ENCODE measurements around the gene TEX26.

Gene TEX26

GRCh38 chr13:30991184-30991583, 58.7 kb downstream of the TEX26 start:
- H3K27me3 ChIP-seq (replicated peaks; ENCODE audit: insufficient read depth, low read length) = no peaks in the 10 kb centered on the region
- no peak overlapping the region for H2AFZ ChIP-seq (ENCODE audit: low read length)
- no peaks in the 10 kb centered on the region for H3K79me2 ChIP-seq (ENCODE audit: low read length)
- no peaks in the 10 kb centered on the region for H3K4me1 ChIP-seq (ENCODE audit: low read length)
- TF ChIP-seq EZH2 (optimal IDR thresholded peaks at IDR 0.05; ENCODE audit: low read depth, low read length) (no peak), CTCF (IDR thresholded peaks at IDR 0.05; ENCODE audit: low read length) (no peak), EZH2phosphoT487 (IDR thresholded peaks at IDR 0.05; ENCODE audit: low read length) (no peak)
- H3K9me3 ChIP-seq (replicated peaks; ENCODE audit: insufficient read depth, low read length) = no peaks in the 10 kb centered on the region
- H3K4me3 ChIP-seq (ENCODE audit: low read length) = no peak overlapping the region
- H3K4me2 ChIP-seq (ENCODE audit: low read depth, low read length) = no peak overlapping the region
- no peak overlapping the region for H3K9ac ChIP-seq (ENCODE audit: low read length)
- no peaks in the 10 kb centered on the region for H3F3A ChIP-seq (ENCODE audit: insufficient read depth, low read length)
- no peak overlapping the region for H3K27ac ChIP-seq (ENCODE audit: low read length)
- H3K36me3 ChIP-seq (replicated peaks; ENCODE audit: insufficient read depth, low read length) = no peaks in the 10 kb centered on the region
- no peaks in the 10 kb centered on the region for H3K9me2 ChIP-seq (replicated peaks; ENCODE audit: insufficient read depth, low read length)
- no peaks in the 10 kb centered on the region for H4K20me1 ChIP-seq (ENCODE audit: insufficient read depth, low read length)
- no peak for DNase-seq

GRCh38 chr13:30991922-30992321, 59.5 kb downstream of the TEX26 start:
- Histone ChIP-seq H3K4me2 (ENCODE audit: low read depth, low read length) (no peak overlapping the region), H2AFZ (ENCODE audit: low read length) (no peak overlapping the region), H3F3A (ENCODE audit: insufficient read depth, low read length) (no peaks in the 10 kb centered on the region), H3K9ac (ENCODE audit: low read length) (no peak overlapping the region), H3K9me2 (replicated peaks; ENCODE audit: insufficient read depth, low read length) (no peaks in the 10 kb centered on the region), H3K27ac (ENCODE audit: low read length) (no peak overlapping the region), H3K79me2 (ENCODE audit: low read length) (no peaks in the 10 kb centered on the region), H3K36me3 (replicated peaks; ENCODE audit: insufficient read depth, low read length) (no peaks in the 10 kb centered on the region), H3K4me1 (ENCODE audit: low read length) (no peaks in the 10 kb centered on the region), H3K27me3 (replicated peaks; ENCODE audit: insufficient read depth, low read length) (no peaks in the 10 kb centered on the region), H4K20me1 (ENCODE audit: insufficient read depth, low read length) (no peaks in the 10 kb centered on the region), H3K9me3 (replicated peaks; ENCODE audit: insufficient read depth, low read length) (no peaks in the 10 kb centered on the region), H3K4me3 (ENCODE audit: low read length) (no peak overlapping the region)
- no peak for TF ChIP-seq EZH2 (optimal IDR thresholded peaks at IDR 0.05; ENCODE audit: low read depth, low read length)
- DNase-seq = no peak

- Histone ChIP-seq H3F3A (ENCODE audit: insufficient read depth, low read length) (no peaks in the 10 kb centered on the region), H3K9ac (ENCODE audit: low read length) (no peak overlapping the region), H2AFZ (ENCODE audit: low read length) (no peak overlapping the region), H3K4me3 (ENCODE audit: low read length) (no peak overlapping the region), H3K9me3 (replicated peaks; ENCODE audit: insufficient read depth, low read length) (no peaks in the 10 kb centered on the region), H3K4me1 (ENCODE audit: low read length) (no peaks in the 10 kb centered on the region), H3K9me2 (replicated peaks; ENCODE audit: insufficient read depth, low read length) (no peaks in the 10 kb centered on the region), H3K36me3 (replicated peaks; ENCODE audit: insufficient read depth, low read length) (no peaks in the 10 kb centered on the region), H4K20me1 (ENCODE audit: insufficient read depth, low read length) (no peaks in the 10 kb centered on the region), H3K4me2 (ENCODE audit: low read depth, low read length) (no peak overlapping the region), H3K27ac (ENCODE audit: low read length) (no peak overlapping the region), H3K79me2 (ENCODE audit: low read length) (no peaks in the 10 kb centered on the region), H3K27me3 (replicated peaks; ENCODE audit: insufficient read depth, low read length) (no peaks in the 10 kb centered on the region)
- TF ChIP-seq EZH2phosphoT487 (IDR thresholded peaks at IDR 0.05; ENCODE audit: low read length) (no peak), EZH2 (optimal IDR thresholded peaks at IDR 0.05; ENCODE audit: low read depth, low read length) (no peak), CTCF (IDR thresholded peaks at IDR 0.05; ENCODE audit: low read length) (no peak)
- DNase-seq = no peak
Observed at GRCh38 chr13:30995331-30995730, 62.9 kb downstream of the TEX26 start.

- TF ChIP-seq EZH2phosphoT487 (IDR thresholded peaks at IDR 0.05; ENCODE audit: low read length) (no peak), CTCF (IDR thresholded peaks at IDR 0.05; ENCODE audit: low read length) (no peak), EZH2 (optimal IDR thresholded peaks at IDR 0.05; ENCODE audit: low read depth, low read length) (no peak)
- no peak for DNase-seq
- H3K9ac ChIP-seq (ENCODE audit: low read length) = no peak overlapping the region
- no peaks in the 10 kb centered on the region for H3K79me2 ChIP-seq (ENCODE audit: low read length)
- no peaks in the 10 kb centered on the region for H3F3A ChIP-seq (ENCODE audit: insufficient read depth, low read length)
- H3K27me3 ChIP-seq (replicated peaks; ENCODE audit: insufficient read depth, low read length) = no peaks in the 10 kb centered on the region
- H3K4me1 ChIP-seq (ENCODE audit: low read length) = no peaks in the 10 kb centered on the region
- no peak overlapping the region for H3K27ac ChIP-seq (ENCODE audit: low read length)
- H3K9me3 ChIP-seq (replicated peaks; ENCODE audit: insufficient read depth, low read length) = no peaks in the 10 kb centered on the region
- H4K20me1 ChIP-seq (ENCODE audit: insufficient read depth, low read length) = no peaks in the 10 kb centered on the region
- no peaks in the 10 kb centered on the region for H3K36me3 ChIP-seq (replicated peaks; ENCODE audit: insufficient read depth, low read length)
- no peak overlapping the region for H2AFZ ChIP-seq (ENCODE audit: low read length)
- H3K4me2 ChIP-seq (ENCODE audit: low read depth, low read length) = no peak overlapping the region
- no peak overlapping the region for H3K4me3 ChIP-seq (ENCODE audit: low read length)
- H3K9me2 ChIP-seq (replicated peaks; ENCODE audit: insufficient read depth, low read length) = no peaks in the 10 kb centered on the region
Observed at GRCh38 chr13:30997697-30998096, 65.2 kb downstream of the TEX26 start.

Data from MM.1S (cell line).